HEK293 (cell line): ENCODE measurements around the gene TMEM151B.

Source experiments
- BCL11B ChIP-seq: fragments of 450-650 bp; formaldehyde crosslinking; IDR thresholded peaks from 2 replicates; pipeline ENCODE4 v1.5.1; 2016; ENCODE audit warnings: low read depth, missing biosample characterization, missing genetic modification characterization
- ELK4 ChIP-seq: IDR thresholded peaks from 2 replicates; pipeline ENCODE4 v1.6.1; 2011; ENCODE audit warnings: mild to moderate bottlenecking, low read depth, low read length, borderline replicate concordance
- GLIS2 ChIP-seq: fragments of 450-650 bp; formaldehyde crosslinking; IDR thresholded peaks from 2 replicates; pipeline ENCODE4 v1.5.1; 2016; ENCODE audit warnings: missing biosample characterization, missing genetic modification characterization
- HOXA7 ChIP-seq: sonication (generic); formaldehyde crosslinking; IDR thresholded peaks from 2 replicates; pipeline ENCODE4 v1.8.1; 2022; ENCODE audit warnings: missing genetic modification reagents, borderline replicate concordance
- KLF7 ChIP-seq: fragments of 450-650 bp; formaldehyde crosslinking; IDR thresholded peaks from 2 replicates; pipeline ENCODE4 v1.5.1; 2016; ENCODE audit warnings: missing biosample characterization, missing genetic modification characterization, borderline replicate concordance
- KLF9 ChIP-seq: fragments of 450-650 bp; formaldehyde crosslinking; IDR thresholded peaks from 2 replicates; pipeline ENCODE4 v1.5.1; 2016; ENCODE audit warnings: missing biosample characterization, missing genetic modification characterization, low read depth
- REPIN1 ChIP-seq: fragments of 450-650 bp; formaldehyde crosslinking; IDR thresholded peaks from 2 replicates; pipeline ENCODE4 v1.5.1; 2017; ENCODE audit warnings: missing biosample characterization, missing genetic modification characterization, low read depth
- SCRT1 ChIP-seq: fragments of 450-650 bp; formaldehyde crosslinking; IDR thresholded peaks from 2 replicates; pipeline ENCODE4 v1.5.1; 2016; ENCODE audit warnings: missing biosample characterization, missing genetic modification characterization, borderline replicate concordance
- TCF7L2 ChIP-seq: IDR thresholded peaks from 2 replicates; pipeline ENCODE4 v1.6.1; 2011; ENCODE audit warnings: low read depth, mild to moderate bottlenecking, inconsistent platforms, low read length, moderate library complexity, borderline replicate concordance
- ZBTB11 ChIP-seq: fragments of 450-650 bp; formaldehyde crosslinking; conservative IDR thresholded peaks from 2 replicates; pipeline ENCODE4 v1.5.1; 2016; ENCODE audit warnings: low read depth, missing biosample characterization, missing genetic modification characterization
- ZFHX2 ChIP-seq: fragments of 450-650 bp; formaldehyde crosslinking; conservative IDR thresholded peaks from 2 replicates; pipeline ENCODE4 v1.5.1; 2016; ENCODE audit warnings: missing biosample characterization, missing genetic modification characterization
- ZFP41 ChIP-seq: fragments of 450-650 bp; formaldehyde crosslinking; IDR thresholded peaks from 2 replicates; pipeline ENCODE4 v1.5.1; 2016; ENCODE audit warnings: missing biosample characterization, missing genetic modification characterization, borderline replicate concordance
- ZNF114 ChIP-seq: fragments of 450-650 bp; formaldehyde crosslinking; IDR thresholded peaks from 2 replicates; pipeline ENCODE4 v1.5.0; 2017; ENCODE audit warnings: missing biosample characterization, missing genetic modification characterization
- ZNF133 ChIP-seq: fragments of 450-650 bp; formaldehyde crosslinking; IDR thresholded peaks from 2 replicates; pipeline ENCODE4 v1.5.1; 2016; ENCODE audit warnings: missing biosample characterization, missing genetic modification characterization
- ZNF155 ChIP-seq: fragments of 450-650 bp; formaldehyde crosslinking; IDR thresholded peaks from 2 replicates; pipeline ENCODE4 v1.5.1; 2016; ENCODE audit warnings: missing biosample characterization, missing genetic modification characterization
- ZNF174 ChIP-seq: fragments of 450-650 bp; formaldehyde crosslinking; IDR thresholded peaks from 2 replicates; pipeline ENCODE4 v1.5.0; 2017; ENCODE audit warnings: missing biosample characterization, mild to moderate bottlenecking, missing genetic modification characterization
- ZNF175 ChIP-seq: fragments of 450-650 bp; formaldehyde crosslinking; IDR thresholded peaks from 2 replicates; pipeline ENCODE4 v1.5.1; 2016; ENCODE audit warnings: missing biosample characterization, missing genetic modification characterization
- ZNF248 ChIP-seq: fragments of 450-650 bp; formaldehyde crosslinking; IDR thresholded peaks from 2 replicates; pipeline ENCODE4 v1.5.1; 2017; ENCODE audit warnings: missing biosample characterization, missing genetic modification characterization
- ZNF266 ChIP-seq: fragments of 450-650 bp; formaldehyde crosslinking; IDR thresholded peaks from 2 replicates; pipeline ENCODE4 v1.5.1; 2016; ENCODE audit warnings: missing biosample characterization, missing genetic modification characterization, low read depth
- ZNF37A ChIP-seq: fragments of 450-650 bp; IDR thresholded peaks from 2 replicates; pipeline ENCODE4 v1.5.1; 2018; ENCODE audit warnings: missing biosample characterization, missing genetic modification characterization
- ZNF391 ChIP-seq: fragments of 450-650 bp; formaldehyde crosslinking; IDR thresholded peaks from 2 replicates; pipeline ENCODE4 v1.5.1; 2016; ENCODE audit warnings: low read depth, missing biosample characterization, missing genetic modification characterization, borderline replicate concordance
- ZNF510 ChIP-seq: fragments of 450-650 bp; formaldehyde crosslinking; IDR thresholded peaks from 2 replicates; pipeline ENCODE4 v1.5.1; 2018; ENCODE audit warnings: mild to moderate bottlenecking, missing genetic modification characterization, missing biosample characterization; ENCODE audit not compliant: insufficient replicate concordance
- ZNF561 ChIP-seq: fragments of 450-650 bp; IDR thresholded peaks from 2 replicates; pipeline ENCODE4 v1.5.1; 2018; ENCODE audit warnings: missing biosample characterization, missing genetic modification characterization, borderline replicate concordance
- ZNF610 ChIP-seq: fragments of 450-650 bp; formaldehyde crosslinking; IDR thresholded peaks from 2 replicates; pipeline ENCODE4 v1.5.1; 2016; ENCODE audit warnings: missing biosample characterization, missing genetic modification characterization, borderline replicate concordance
- ZNF692 ChIP-seq: fragments of 450-650 bp; formaldehyde crosslinking; IDR thresholded peaks from 2 replicates; pipeline ENCODE4 v1.5.1; 2016; ENCODE audit warnings: missing biosample characterization, missing genetic modification characterization
- ZNF747 ChIP-seq: fragments of 450-650 bp; formaldehyde crosslinking; IDR thresholded peaks from 2 replicates; pipeline ENCODE4 v1.5.1; 2016; ENCODE audit warnings: missing biosample characterization, missing genetic modification characterization
- ZNF768 ChIP-seq: fragments of 450-650 bp; formaldehyde crosslinking; IDR thresholded peaks from 2 replicates; pipeline ENCODE4 v1.5.1; 2018; ENCODE audit warnings: missing biosample characterization, mild to moderate bottlenecking, missing genetic modification characterization
- ZNF776 ChIP-seq: fragments of 450-650 bp; formaldehyde crosslinking; IDR thresholded peaks from 2 replicates; pipeline ENCODE4 v1.5.0; 2017; ENCODE audit warnings: missing biosample characterization, missing genetic modification characterization, borderline replicate concordance
- ZNF837 ChIP-seq: fragments of 450-650 bp; formaldehyde crosslinking; IDR thresholded peaks from 2 replicates; pipeline ENCODE4 v1.5.1; 2016; ENCODE audit warnings: missing biosample characterization, missing genetic modification characterization
- TF ChIP-seq, protein P1 (sequence below): fragments of 450-650 bp; formaldehyde crosslinking; IDR thresholded peaks from 2 replicates; pipeline ENCODE4 v1.5.1; 2017; ENCODE audit warnings: missing biosample characterization, missing genetic modification characterization
- TF ChIP-seq, protein P2 (sequence below): fragments of 450-650 bp; formaldehyde crosslinking; IDR thresholded peaks from 2 replicates; pipeline ENCODE4 v1.5.1; 2016; ENCODE audit warnings: missing biosample characterization, missing genetic modification characterization

The TMEM151B gene

GRCh38 chr6:44312901-44313788 lies 42.9 kb downstream of the TMEM151B start, which contains the start of gene AARS2 (continued):
- TF ChIP-seq ZNF174, result 0 out of 2 replicates have a peak, but pooled peaks have one; percentile 72
- TF ChIP-seq ZNF37A (tag by site-specific recombination), result no peak
- no peak for TF ChIP-seq GLIS2
- peak; percentile 48; the same call in 1 of the 2 replicates for TF ChIP-seq HOXA7
- TF ChIP-seq ZNF114 (tag by site-specific recombination), result no peak
- TF ChIP-seq ZNF175 (tag by site-specific recombination), result no peak
- TF ChIP-seq, protein P1, sequence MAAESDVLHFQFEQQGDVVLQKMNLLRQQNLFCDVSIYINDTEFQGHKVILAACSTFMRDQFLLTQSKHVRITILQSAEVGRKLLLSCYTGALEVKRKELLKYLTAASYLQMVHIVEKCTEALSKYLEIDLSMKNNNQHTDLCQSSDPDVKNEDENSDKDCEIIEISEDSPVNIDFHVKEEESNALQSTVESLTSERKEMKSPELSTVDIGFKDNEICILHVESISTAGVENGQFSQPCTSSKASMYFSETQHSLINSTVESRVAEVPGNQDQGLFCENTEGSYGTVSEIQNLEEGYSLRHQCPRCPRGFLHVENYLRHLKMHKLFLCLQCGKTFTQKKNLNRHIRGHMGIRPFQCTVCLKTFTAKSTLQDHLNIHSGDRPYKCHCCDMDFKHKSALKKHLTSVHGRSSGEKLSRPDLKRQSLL (tag by site-specific recombination), result 0 out of 2 replicates have a peak, but pooled peaks have one; percentile 5
- peak; percentile 46; the same call in 1 of the 2 replicates for TF ChIP-seq ZFHX2 (tag by site-specific recombination)
- no peak for TF ChIP-seq ZNF510 (tag by site-specific recombination)
- TF ChIP-seq ZBTB11 (tag by site-specific recombination), result peak; percentile 41; the same call in 1 of the 2 replicates
- no peak for TF ChIP-seq ELK4
- peak; percentile 87 for TF ChIP-seq BCL11B (tag by site-specific recombination)
- 0 out of 2 replicates have a peak, but pooled peaks have one; percentile 43 for TF ChIP-seq KLF7 (tag by site-specific recombination)
- peak; percentile 59; the same call in 1 of the 2 replicates for TF ChIP-seq ZNF776 (tag by site-specific recombination)
- no peak for TF ChIP-seq ZNF747 (tag by site-specific recombination)
- no peak for TF ChIP-seq ZFP41 (tag by site-specific recombination)
- no peak for TF ChIP-seq ZNF248 (tag by site-specific recombination)
- TF ChIP-seq ZNF610, result peak; percentile 83; the same call in 1 of the 2 replicates
- TF ChIP-seq TCF7L2, result no peak
- TF ChIP-seq ZNF133 (tag by site-specific recombination), result no peak
- 0 out of 2 replicates have a peak, but pooled peaks have one; percentile 45 for TF ChIP-seq ZNF837 (tag by site-specific recombination)
- no peak for TF ChIP-seq SCRT1
- no peak; the same call in 1 of the 2 replicates for TF ChIP-seq ZNF768 (tag by site-specific recombination)
- no peak for TF ChIP-seq ZNF266 (tag by site-specific recombination)
- TF ChIP-seq, protein P2, sequence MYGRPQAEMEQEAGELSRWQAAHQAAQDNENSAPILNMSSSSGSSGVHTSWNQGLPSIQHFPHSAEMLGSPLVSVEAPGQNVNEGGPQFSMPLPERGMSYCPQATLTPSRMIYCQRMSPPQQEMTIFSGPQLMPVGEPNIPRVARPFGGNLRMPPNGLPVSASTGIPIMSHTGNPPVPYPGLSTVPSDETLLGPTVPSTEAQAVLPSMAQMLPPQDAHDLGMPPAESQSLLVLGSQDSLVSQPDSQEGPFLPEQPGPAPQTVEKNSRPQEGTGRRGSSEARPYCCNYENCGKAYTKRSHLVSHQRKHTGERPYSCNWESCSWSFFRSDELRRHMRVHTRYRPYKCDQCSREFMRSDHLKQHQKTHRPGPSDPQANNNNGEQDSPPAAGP (tag by site-specific recombination), result peak; percentile 90
- no peak for TF ChIP-seq ZNF155 (tag by site-specific recombination)
- TF ChIP-seq KLF9, result peak; percentile 67; the same call in 1 of the 2 replicates
- peak; percentile 98 for TF ChIP-seq ZNF561 (tag by site-specific recombination)
- peak; percentile 90; the same call in 1 of the 2 replicates for TF ChIP-seq ZNF692 (tag by site-specific recombination)
- TF ChIP-seq REPIN1 (tag by site-specific recombination), result 0 out of 2 replicates have a peak, but pooled peaks have one; percentile 77
- peak; percentile 79; the same call in 1 of the 2 replicates for TF ChIP-seq ZNF391 (tag by site-specific recombination)
